ENCODE measurements around the gene DNM2. TPM values are rescaled to one million over a fixed set of nuclear protein-coding genes. Genes with fewer than 3 reads are reported as not detected.
A peak's percentile ranks its signal among the peaks of the same experiment; 100 is the strongest.
"Not testable (repeated sequence)": the region's sequence is repeated elsewhere in the genome, so short reads cannot be mapped to it uniquely, and the experiment has no call there.

The DNM2 gene
- polyA plus RNA-seq, 1 donor from 2014 or later, result 109 TPM

- Mint-ChIP-seq H3K4me3 (no peak overlapping the region), H3K36me3 (peaks cover 3% of the 10 kb centered on the region), H3K27me3 (no peaks in the 10 kb centered on the region), H3K9me3 (no peaks in the 10 kb centered on the region), H3K27ac (peak overlapping the region in 2 of 3 donors; percentile 10 to 60), H3K4me1 (peaks cover 6 to 34% (median 20%) of the 10 kb centered on the region in 3 donors)
These were observed 30.5 kb downstream of the DNM2 start for GRCh38 chr19:10748195-10748926.

GRCh38 chr19:10748927-10749434, 31.1 kb downstream of the DNM2 start:
- no peaks in the 10 kb centered on the region for H3K9me3 Mint-ChIP-seq
- no peak overlapping the region for H3K4me3 Mint-ChIP-seq
- H3K4me1 Mint-ChIP-seq, result peaks cover 6 to 34% (median 22%) of the 10 kb centered on the region in 3 donors
- no peaks in the 10 kb centered on the region for H3K27me3 Mint-ChIP-seq
- H3K27ac Mint-ChIP-seq, result peak overlapping the region in 2 of 3 donors; percentile 50 to 60
- H3K36me3 Mint-ChIP-seq, result peaks cover 3% of the 10 kb centered on the region

- peak overlapping the region in 2 of 3 donors; percentile 46 to 60 for H3K27ac Mint-ChIP-seq
- peaks cover 7 to 35% (median 23%) of the 10 kb centered on the region in 3 donors for H3K4me1 Mint-ChIP-seq
- H3K4me3 Mint-ChIP-seq, result no peak overlapping the region
- H3K9me3 Mint-ChIP-seq, result no peaks in the 10 kb centered on the region
- no peaks in the 10 kb centered on the region for H3K27me3 Mint-ChIP-seq
- H3K36me3 Mint-ChIP-seq, result peaks cover 3% of the 10 kb centered on the region
These were observed 31.8 kb downstream of the DNM2 start for GRCh38 chr19:10749435-10750384.

GRCh38 chr19:10751109-10751953, 33.5 kb downstream of the DNM2 start:
- peak overlapping the region in 2 of 3 donors; percentile 19 to 89 for H3K27ac Mint-ChIP-seq
- no peaks in the 10 kb centered on the region for H3K9me3 Mint-ChIP-seq
- peaks cover 1% of the 10 kb centered on the region for H3K36me3 Mint-ChIP-seq
- H3K4me3 Mint-ChIP-seq, result peak overlapping the region in 2 of 4 donors; percentile 51 to 52
- H3K4me1 Mint-ChIP-seq, result peaks cover 12 to 40% (median 31%) of the 10 kb centered on the region in 3 donors
- no peaks in the 10 kb centered on the region for H3K27me3 Mint-ChIP-seq

GRCh38 chr19:10752237-10752912, 34.5 kb downstream of the DNM2 start:
- Mint-ChIP-seq H3K4me3 (no peak overlapping the region), H3K9me3 (no peaks in the 10 kb centered on the region), H3K27me3 (no peaks in the 10 kb centered on the region), H3K27ac (peak overlapping the region; percentile 19 to 64 (median 54)), H3K4me1 (peaks cover 16 to 47% (median 34%) of the 10 kb centered on the region in 3 donors), H3K36me3 (peaks cover 1% of the 10 kb centered on the region)

GRCh38 chr19:10752913-10753704, 35.2 kb downstream of the DNM2 start:
- H3K36me3 Mint-ChIP-seq, result peaks cover 1% of the 10 kb centered on the region
- no peaks in the 10 kb centered on the region for H3K9me3 Mint-ChIP-seq
- H3K4me1 Mint-ChIP-seq, result peaks cover 16 to 45% (median 36%) of the 10 kb centered on the region in 3 donors
- peak overlapping the region; percentile 19 to 63 (median 54) for H3K27ac Mint-ChIP-seq
- H3K4me3 Mint-ChIP-seq, result peak overlapping the region in 1 of 4 donors; percentile 87
- H3K27me3 Mint-ChIP-seq, result no peaks in the 10 kb centered on the region

GRCh38 chr19:10756371-10756770, 38.5 kb downstream of the DNM2 start:
- Mint-ChIP-seq H3K9me3 (no peaks in the 10 kb centered on the region), H3K4me1 (peaks cover 33 to 48% (median 42%) of the 10 kb centered on the region in 3 donors), H3K27me3 (peaks cover 1% of the 10 kb centered on the region), H3K4me3 (no peak overlapping the region), H3K27ac (peak overlapping the region; percentile 39 to 71 (median 61)), H3K36me3 (peaks cover 1% of the 10 kb centered on the region)

- no peaks in the 10 kb centered on the region for H3K9me3 Mint-ChIP-seq
- H3K4me3 Mint-ChIP-seq, result no peak overlapping the region
- peaks cover 1% of the 10 kb centered on the region for H3K36me3 Mint-ChIP-seq
- peaks cover 31 to 49% (median 43%) of the 10 kb centered on the region in 3 donors for H3K4me1 Mint-ChIP-seq
- peak overlapping the region; percentile 39 to 71 (median 61) for H3K27ac Mint-ChIP-seq
- H3K27me3 Mint-ChIP-seq, result peaks cover 1% of the 10 kb centered on the region
These were observed 38.9 kb downstream of the DNM2 start for GRCh38 chr19:10756791-10757190.

- H3K36me3 Mint-ChIP-seq, H3K27ac Mint-ChIP-seq, H3K27me3 Mint-ChIP-seq, H3K9me3 Mint-ChIP-seq: not testable (repeated sequence)
- H3K4me3 Mint-ChIP-seq, result peak overlapping the region in 1 of 4 donors; percentile 22
- H3K4me1 Mint-ChIP-seq, result peaks cover 26 to 53% (median 49%) of the 10 kb centered on the region in 3 donors
These were observed 40.2 kb downstream of the DNM2 start for GRCh38 chr19:10758050-10758449.

GRCh38 chr19:10758978-10759377, 41.1 kb downstream of the DNM2 start:
- H3K36me3 Mint-ChIP-seq, result no peaks in the 10 kb centered on the region
- peak overlapping the region; percentile 78 to 91 (median 86) for H3K4me3 Mint-ChIP-seq

GRCh38 chr19:10760273-10760944, 42.5 kb downstream of the DNM2 start:
- Mint-ChIP-seq H3K4me3 (peak overlapping the region; percentile 78 to 91 (median 86)), H3K36me3 (no peaks in the 10 kb centered on the region), H3K27ac (peak overlapping the region; percentile 86 to 98 (median 95)), H3K4me1 (peaks cover 22 to 55% (median 54%) of the 10 kb centered on the region in 3 donors), H3K9me3 (no peaks in the 10 kb centered on the region), H3K27me3 (peaks cover 1% of the 10 kb centered on the region)

More at GRCh38 chr19:10758978-10759377, 41.1 kb downstream of the DNM2 start:
- Mint-ChIP-seq H3K9me3 (no peaks in the 10 kb centered on the region), H3K27me3 (peaks cover 1% of the 10 kb centered on the region), H3K27ac (peak overlapping the region; percentile 86 to 98 (median 95)), H3K4me1 (peaks cover 26 to 59% (median 52%) of the 10 kb centered on the region in 3 donors)

GRCh38 chr19:10761443-10762250, 43.8 kb downstream of the DNM2 start:
- Mint-ChIP-seq H3K27ac (peak overlapping the region; percentile 53 to 84 (median 81)), H3K9me3 (no peaks in the 10 kb centered on the region), H3K27me3 (peaks cover 1% of the 10 kb centered on the region), H3K4me3 (peak overlapping the region in 3 of 4 donors; percentile 57 to 66 (median 58)), H3K36me3 (no peaks in the 10 kb centered on the region), H3K4me1 (peaks cover 18 to 54% (median 48%) of the 10 kb centered on the region in 3 donors)
